Measurements from ENCODE around the gene PNKP. TPM values are rescaled to one million over a fixed set of nuclear protein-coding genes. Genes with fewer than 3 reads are reported as not detected.

Gene PNKP
- total RNA-seq, 1 donor from 2014 or later: 122 TPM

DNA sequence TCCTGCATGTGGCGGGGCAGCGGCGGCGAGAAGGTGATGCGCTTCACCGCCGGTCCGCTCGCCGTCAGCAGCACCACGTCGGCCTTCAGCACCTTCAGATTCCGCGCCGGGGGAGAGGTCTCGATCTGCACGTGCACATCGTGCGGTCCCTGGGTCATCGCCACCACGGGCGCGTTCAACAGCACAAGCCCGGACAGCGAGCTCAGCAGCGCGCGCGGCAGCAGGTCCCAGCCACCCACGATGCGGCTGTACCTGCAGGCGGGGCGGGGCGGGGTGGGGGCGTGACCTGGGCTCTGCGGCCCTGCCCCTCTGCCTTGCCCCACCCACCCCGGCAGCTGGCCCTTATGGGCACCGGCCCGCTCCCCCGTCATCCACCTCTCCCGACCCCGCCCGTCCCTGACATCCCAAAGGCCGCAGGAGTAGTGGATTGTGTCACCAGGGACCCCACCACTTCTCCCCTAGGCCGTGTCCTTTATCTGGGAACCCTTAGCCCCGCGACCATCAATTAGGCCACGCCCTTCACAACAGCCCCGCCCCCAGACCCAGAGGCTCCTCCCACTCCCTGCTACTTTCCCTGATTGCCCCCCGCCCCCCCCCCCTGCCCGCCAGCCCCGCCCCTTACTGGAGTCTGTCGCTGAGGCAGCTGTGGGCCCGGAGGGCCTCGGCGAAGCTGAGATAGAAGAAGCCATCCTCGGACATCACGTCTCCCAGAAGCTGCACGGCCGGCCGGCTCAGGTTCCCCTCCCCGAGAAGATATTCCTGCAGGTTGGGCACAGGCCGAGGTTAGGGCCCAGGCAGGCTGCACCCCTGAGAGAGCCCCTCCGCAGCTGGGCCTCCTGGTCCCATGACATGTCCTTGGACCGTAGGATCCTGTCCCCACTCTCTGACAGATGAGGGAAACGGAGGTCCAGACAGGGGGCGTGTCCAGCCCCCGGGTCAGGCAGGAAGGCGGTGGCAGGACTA is 23.3 kb upstream of the PNKP start:
- DNase-seq (ENCODE audit: low spot score): no peak

DNA sequence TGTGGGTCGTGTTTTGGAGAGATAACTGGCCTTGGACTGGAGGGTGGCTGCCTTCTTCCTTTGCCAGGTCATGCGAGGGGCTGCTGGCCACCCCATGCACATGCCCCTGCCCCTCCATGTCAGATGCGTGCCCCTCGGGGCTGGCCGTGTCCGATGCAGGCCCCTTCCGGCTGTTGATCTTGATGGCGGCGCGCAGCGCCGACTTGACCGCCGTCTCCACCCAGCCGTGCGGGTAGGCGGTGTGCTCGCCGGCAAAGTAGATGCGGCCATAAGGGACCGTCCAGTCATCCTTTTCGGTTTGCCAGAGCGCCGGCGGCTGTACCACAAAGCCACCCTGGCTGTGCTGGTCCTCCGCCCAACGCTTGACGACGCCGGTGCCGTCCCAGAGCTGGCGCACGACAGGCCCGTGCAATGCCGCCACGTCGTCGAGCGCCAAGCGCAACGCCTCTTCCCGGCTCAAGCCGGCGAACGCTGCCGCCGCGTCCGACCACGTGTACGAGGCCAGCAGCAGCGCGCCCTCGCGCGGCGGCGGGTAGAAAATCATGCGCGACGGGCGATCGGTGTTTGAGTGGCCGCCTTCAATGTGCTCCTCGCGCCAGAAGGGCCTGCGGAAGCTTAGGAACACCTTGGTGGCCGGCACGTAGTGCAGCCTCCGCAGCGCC is 22.4 kb upstream of the PNKP start:
- DNase-seq (ENCODE audit: low spot score): no peak

DNA sequence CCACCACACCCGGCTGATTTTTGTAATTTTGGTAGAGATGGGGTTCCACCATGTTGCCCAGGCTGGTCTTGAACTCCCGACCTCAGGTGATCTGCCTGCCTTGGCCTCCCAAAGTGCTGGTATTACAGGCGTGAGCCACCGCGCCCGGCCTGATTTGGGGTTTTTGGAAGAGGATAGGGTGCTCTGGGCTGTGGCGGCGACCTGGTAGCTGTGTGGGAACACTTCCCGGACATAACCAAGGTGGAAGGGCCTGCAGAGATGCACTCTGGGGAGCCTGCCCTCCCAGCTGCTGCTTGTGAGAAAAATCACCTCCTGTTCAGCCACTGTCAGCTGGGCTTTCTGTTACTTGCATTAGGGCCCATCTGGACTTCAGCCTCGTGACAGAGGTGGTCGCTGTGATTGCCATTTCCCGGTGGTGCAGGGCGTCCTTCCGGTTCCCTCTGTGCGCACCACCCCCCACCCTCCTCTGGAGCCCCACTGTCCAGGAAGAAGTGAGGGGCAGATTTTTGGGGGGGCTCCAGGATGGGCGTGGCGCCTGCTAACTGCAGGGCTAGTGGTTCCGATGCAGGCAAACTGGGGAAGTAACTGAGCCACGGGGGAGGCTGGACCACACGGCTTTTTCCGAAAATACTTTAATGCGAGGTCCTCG is 21.8 kb upstream of the PNKP start:
- no peak for DNase-seq (ENCODE audit: low spot score)

DNA sequence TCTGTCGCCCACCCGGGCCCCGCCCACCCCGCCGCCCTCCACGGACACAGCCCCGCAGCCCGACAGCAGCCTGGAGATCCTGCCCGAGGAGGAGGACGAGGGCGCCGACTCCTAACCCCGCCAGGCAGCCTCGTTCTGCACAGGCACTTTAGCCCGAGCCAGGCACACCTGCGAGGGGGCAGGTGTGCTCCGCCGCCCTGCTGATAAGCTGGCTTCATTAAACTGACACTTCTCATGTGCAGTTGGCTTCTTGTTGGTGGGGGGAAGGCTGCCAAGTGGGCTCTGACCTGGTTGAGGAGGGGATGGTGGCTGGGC is 21.1 kb upstream of the PNKP start:
- no peak for DNase-seq (ENCODE audit: low spot score)

DNA sequence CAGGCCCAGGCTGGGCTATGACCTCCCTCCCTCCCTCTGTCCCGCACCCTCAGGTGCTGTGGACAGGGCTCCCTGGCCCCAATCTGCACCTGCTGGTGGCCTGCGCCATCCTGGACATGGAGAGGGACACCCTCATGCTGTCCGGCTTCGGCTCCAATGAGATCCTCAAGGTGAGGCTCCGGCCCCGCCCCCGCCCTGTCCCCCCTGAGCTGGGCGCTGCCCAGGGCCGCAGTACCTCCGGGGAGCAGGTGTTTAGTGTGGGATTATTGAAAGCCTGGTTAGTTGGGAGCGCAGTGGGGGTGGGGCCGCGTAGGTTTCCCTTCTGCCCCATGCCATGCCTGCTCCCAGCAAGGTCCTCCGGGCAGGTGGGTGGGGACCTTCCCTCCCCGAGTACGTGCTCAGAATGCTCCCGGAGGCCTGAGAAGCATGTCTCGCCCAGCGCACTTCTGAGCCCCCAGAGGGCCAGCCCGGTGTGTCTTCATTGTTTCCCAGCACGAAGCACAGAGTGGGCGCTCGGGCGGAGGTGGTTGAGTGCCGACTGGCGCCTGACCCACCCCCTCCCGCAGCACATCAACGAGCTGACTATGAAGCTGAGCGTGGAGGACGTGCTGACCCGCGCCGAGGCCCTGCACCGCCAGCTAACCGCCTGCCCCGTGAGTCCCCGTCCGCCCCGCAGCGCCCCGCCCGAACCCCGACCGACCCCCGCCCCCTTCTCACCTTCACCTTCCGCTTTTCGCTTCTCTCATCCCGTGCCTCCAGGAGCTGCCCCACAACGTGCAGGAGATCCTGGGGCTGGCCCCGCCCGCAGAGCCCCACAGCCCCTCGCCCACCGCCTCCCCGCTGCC is 20.5 kb upstream of the PNKP start:
- DNase-seq (ENCODE audit: low spot score): no peak

DNA sequence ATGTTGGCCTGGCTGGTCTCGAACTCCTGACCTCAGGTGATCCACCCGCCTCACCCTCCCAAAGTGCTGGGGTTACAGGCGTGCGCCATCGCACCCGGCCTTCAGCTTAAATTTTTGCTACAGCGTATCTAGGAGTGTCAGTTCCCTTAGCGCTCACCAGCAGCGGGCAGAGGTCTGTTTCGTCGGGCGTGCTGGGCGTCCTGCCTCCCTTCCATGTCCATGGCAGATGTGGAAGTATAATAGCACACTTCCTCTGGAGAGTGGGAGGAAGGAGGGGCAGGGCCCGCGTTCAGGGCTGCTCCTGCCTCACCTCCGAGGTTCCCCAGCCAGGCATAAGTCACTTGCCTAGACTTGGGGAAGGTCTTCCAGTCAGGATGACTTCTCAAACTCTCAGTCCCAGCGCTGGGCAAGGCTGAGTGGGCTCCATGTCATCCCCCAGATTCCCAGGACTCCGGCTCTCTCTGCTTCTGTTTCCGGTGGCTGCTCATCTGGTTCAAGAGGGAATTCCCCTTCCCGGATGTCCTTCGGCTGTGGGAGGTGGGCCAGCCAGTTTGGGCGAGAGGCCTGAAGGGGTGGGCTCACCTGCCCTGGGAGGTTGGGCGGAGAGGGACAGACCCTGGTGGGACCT is 19.8 kb upstream of the PNKP start:
- no peak for DNase-seq (ENCODE audit: low spot score)

DNA sequence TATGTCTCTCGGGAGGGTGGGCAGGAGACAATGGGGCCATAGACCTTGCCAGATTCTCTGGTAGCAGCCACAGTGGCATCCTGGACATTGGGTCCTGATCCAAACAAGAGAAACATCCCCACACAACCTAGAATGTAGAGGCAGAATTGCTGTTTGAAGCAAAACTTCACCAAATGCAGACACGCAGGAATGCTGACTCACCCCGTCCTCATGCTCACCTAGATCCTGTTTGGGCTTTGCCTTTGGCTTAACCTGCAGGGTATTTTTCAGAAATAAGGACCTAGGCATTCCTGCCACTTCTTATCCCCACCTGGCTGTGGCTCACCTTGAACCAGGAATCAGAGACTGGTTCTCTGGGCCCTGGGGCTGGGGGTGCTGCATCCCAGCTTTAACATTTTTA is 17.4 kb upstream of the PNKP start:
- DNase-seq (ENCODE audit: low spot score): no peak

DNA sequence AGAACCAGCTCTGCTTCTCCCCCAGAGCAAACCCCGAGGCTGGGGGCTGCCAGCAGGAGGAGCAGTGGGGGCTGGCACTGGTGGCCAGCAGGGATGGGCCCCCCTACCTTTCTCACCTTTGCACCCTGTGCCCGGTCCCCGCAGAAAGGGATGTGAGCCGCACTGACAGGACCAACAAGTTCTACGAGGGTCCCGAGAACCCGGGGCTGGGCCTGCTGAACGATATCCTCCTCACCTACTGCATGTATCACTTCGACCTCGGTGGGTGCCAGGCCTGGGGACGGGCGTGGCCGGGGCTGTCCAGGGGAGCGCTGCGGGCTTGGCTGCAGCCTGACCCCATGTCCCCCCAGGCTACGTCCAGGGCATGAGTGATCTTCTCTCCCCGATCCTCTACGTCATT is 16.7 kb upstream of the PNKP start:
- no peak for DNase-seq (ENCODE audit: low spot score)

DNA sequence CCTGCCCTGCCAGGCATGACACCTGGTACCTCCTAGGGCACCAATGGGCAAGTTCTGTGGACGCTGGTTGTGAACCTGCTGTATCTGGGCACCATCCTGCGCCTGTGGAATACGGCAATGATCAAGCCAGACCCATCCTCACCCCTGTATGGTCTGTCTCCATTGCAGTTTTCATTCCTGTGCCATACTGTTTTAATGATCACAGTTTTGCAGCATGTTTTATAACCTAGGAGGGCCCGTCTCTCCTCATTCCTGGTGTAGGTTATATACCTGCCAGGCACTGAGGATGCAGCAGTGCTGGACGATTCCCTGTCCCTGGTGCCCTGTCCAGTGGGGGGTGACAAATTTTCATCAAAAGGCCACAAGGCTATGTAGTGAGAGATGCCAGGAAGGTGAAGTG is 15.7 kb upstream of the PNKP start:
- no peak for DNase-seq (ENCODE audit: low spot score)

DNA sequence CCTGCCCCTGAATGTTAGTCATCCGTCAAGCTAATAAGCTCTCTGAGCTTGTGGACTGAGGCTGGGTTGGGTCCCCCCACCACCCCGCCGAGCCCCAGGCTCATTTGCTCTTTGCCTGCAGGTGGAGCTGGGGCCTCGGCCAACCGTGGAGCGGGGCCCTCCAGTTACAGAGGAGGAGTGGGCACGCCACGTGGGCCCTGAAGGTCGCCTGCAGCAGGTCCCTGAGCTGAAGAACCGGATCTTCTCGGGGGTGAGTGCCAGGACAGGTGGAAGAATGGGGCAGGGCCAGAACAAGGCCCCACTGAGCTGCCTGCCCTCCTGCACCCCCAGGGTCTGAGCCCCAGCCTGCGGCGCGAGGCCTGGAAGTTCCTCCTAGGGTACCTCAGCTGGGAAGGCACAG is 15.3 kb upstream of the PNKP start:
- DNase-seq (ENCODE audit: low spot score): no peak

DNA sequence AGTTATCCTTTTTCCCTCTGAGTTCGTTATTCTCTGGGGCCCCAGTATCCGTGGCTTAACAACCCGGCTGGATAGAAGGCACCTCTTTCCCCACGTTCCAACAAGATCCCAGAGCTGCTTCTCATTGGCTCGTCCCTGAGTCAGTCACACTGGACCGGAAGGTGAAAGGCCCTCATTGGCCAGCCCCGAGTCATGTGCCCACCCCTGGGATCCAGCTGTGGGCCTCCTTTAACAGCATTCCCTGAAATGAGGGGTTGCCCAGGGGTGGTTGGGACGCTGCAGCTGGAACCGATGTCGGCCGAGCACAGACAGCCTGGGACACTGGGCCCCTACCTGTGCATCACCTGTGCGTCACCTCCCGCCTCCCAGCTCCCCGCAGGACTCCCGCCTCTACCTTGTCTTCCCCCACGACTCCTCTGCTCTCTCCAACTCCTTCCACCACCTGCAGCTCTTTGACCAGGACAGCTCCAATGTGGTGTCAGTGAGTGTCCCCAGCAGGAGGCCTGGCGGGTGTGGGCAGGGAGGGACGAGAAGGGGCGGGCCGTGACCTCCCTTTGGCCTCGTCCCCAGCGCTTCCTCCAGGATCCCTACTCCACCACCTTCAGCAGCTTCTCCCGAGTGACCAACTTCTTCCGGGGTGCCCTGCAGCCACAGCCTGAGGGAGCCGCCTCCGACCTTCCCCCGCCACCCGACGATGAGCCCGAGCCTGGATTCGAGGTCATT is 14.5 kb upstream of the PNKP start:
- DNase-seq (ENCODE audit: low spot score): no peak

DNA sequence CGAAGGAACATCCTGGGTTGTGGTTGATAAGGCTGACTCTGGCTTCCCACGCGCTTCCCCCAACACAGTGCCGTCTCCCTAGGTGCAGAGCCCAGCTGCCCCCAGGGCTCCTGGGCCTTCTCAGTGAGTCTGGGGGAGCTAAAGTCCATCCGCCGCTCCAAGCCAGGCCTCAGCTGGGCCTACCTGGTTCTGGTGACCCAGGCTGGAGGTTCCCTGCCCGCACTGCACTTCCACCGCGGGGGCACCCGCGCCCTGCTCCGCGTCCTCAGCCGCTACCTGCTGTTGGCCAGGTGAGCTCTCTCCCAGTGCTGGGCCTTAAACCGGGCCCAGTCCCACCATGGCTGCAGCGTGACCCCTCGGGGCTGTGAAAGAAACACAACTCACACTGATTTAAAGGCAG is 13.8 kb upstream of the PNKP start:
- DNase-seq (ENCODE audit: low spot score): no peak

DNA sequence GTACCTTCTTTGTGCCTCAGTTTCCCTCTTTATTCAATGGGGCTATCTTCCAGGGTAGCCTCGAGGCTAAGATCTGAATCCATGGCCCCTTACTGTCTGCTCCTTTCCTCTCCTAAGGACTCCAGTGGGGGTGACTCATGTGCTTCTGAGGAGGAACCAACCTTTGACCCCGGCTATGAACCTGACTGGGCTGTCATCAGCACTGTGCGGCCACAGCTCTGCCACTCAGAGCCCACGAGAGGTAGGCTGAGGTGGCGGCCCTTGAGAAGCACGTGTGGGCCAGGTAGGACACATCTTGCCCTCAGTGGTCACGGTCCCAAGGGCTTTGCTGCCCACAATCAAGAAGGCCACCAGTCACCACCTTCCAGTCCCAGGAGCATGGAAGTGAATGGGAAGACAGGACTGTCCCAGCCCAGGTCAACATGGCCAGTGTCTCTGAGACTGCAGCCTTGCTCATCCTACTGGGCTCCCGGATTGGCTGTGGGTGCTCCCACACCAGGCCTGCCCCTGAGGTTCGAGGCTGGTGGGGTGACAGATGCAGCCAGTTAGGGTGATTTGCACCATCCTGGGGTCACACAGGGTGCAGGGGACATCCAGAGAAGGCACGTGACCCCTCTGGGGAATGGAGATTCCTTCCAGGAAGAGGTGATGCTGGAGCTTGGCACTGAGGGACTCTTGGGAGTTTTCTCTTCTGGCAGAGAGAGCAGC is 12.9 kb upstream of the PNKP start:
- DNase-seq (ENCODE audit: low spot score): no peak

DNA sequence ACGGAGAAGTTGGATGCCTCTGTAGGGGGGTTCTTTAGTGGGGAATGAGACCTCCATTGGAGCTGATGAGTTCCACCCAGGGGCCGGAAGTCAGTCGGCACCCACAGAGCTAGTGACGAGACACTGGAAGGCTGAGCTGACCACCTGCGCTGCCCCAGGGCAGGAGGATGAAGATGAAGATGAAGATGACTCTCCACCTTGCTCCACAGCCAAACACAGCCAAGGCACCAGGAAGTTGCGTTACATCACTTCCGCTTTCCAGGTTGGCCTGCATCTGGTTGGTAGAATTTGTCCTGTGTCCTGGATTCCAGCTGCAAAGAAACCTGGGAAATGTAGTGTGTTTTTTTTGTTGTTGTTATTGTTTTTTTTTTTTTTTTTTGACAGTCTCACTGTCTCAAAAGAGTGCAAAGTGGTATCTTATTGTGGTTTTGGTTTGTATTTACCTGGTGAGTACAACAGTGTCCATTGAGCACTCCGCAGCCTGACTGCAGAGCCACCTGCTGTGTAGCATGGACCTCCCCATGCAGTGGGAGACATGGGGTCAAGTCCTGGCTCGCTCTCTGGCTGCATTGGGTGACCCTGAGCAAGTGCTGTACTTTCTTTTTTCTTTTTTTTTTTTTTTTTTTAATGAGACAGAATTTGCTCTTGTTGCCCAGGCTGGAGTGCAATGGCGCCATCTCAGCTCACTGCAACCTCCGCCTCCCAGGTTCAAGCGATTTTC is 12.0 kb upstream of the PNKP start:
- no peak for DNase-seq (ENCODE audit: low spot score)

DNA sequence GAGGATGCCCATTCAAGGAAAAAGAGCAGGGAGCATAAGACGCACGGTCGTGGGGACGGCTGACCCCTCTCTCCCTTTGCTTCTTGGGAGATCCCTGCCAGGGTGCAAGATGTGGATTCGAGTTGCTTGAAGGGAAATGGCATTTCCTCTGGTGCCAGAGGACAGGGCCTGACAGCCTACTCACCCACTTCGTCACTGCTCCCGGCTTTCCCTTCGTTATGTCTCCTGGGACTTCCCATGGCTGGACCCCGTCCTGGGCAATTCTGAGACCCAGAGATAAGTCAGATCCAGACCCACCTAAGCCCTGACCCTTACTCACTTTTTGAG is 11.3 kb upstream of the PNKP start:
- DNase-seq (ENCODE audit: low spot score): no peak

DNA sequence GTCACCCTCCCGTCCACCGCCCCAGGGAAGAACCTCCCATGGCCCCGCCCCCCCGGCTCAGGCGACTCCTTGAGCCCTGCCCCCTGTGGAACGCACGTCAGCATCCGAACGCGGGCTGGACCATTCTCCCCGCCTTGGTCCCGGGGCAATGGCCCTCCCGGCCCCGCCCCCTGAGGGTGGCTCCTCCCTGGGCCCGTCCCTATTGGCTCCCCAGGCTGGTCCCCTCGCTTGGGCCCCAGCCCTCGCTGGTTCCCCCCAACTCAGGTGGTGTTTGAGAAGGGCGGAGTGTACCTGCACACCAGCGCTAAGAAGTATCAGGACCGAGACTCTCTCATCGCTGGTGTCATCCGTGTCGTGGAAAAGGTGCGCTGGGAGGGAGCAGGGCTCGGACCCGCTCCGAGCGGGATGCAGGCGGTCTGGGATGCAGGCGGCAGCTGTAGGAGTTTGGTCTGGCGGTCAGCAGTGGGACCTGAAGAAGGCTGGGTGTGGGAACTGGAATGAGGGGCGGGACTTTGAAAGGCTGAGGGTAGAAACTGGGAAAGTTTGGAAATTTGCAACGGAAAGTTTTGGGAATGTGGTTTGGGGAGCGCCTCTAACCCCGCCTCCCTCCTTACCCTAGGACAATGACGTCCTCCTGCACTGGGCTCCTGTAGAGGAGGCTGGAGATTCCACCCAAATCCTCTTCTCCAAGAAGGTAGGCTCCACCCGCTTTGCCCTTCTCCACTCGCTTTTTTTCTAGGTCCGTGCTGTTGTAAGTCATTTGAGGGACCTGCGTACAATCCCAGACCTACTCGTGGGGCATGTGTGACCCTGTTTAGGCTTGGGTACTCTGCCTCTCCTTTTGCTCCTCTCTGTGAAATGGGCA is 10.7 kb upstream of the PNKP start:
- DNase-seq (ENCODE audit: low spot score): peak; percentile 98

DNA sequence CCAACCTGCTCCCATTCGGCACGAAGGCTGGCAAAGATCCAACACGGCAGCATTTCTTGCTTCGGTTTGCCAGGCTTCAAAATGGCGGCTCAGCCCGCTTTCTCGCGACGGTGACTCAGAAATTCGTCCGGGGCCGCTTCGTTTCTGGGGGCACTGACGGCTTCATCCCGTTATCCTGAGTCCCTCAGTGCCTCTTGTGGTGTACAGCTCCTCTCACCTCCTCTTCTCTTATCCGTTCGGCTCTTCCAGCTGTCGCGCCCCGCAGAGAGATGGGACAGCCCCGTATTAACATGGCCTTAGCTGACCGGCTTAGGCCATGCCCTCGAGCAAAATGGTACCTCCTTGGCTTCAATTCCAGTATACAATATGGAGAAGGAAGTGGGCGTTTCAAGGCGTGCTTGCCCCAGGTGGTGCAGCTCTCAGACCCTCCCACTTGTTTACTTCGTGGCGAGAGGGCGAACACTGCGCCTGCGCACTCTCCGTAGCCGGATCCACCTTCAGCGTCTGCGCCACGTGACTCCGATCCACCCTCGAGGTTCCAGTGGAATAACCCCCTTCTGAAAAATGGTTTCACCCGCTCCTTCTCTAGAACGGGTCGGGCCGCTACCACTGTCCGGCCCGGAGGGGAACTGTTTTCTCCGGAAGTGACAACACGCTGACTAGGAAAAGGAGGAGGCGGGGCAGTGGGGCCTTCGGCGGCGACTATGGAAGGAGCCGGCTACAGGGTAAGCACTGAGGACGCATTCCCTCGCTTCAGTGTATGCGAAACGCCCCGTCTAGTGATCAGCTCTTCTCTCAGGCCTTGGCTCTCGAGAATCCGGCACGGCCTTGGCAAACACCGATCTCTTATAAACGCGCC is 9.9 kb upstream of the PNKP start, which contains the start of the genes AKT1S1 and TBC1D17:
TSS of gene AKT1S1 (minus strand) at position 336 of the 859 bp plus-strand sequence. CDS start 4,060 bp downstream, outside the sequence.
TSS of gene TBC1D17 (plus strand) at position 683 of the 859 bp plus-strand sequence. CDS start at position 705, 22 bp downstream.
- peak; percentile 100 for DNase-seq (ENCODE audit: low spot score)

All from ureter (tissue), 1 donor.